Urinary bladder (tissue), 4 donors: ENCODE results near the gene SKIL. TPM values are rescaled to one million over a fixed set of nuclear protein-coding genes. Genes with fewer than 3 reads are reported as not detected.

Source experiments
- DNase-seq: peaks from one replicate; pipeline ENCODE4 v3.0.0-alpha.2; 2015; ENCODE audit errors: extremely low spot score
- H3K27ac ChIP-seq: one replicate; pipeline ENCODE4 v1.5.1; 2013; ENCODE audit warnings: low read depth, mild to moderate bottlenecking, moderate library complexity
- H3K36me3 ChIP-seq: one replicate; pipeline ENCODE4 v1.6.1; 2013; ENCODE audit warnings: mild to moderate bottlenecking, moderate library complexity; ENCODE audit not compliant: insufficient read depth
- H3K4me1 ChIP-seq: one replicate; pipeline ENCODE4 v1.6.1; 2013; ENCODE audit warnings: mild to moderate bottlenecking, moderate library complexity; ENCODE audit not compliant: insufficient read depth
- H3K4me3 ChIP-seq: one replicate; pipeline ENCODE4 v1.5.1; 2013; ENCODE audit warnings: low read depth, low read length
- WGBS: extraction: QIAGEN DNeasy Blood & Tissue Kit; methylation state at CpG from one replicate; pipeline ENCODE4 v1.1.7; 2013; 5-methylcytosine and 5-hydroxymethylcytosine counted together
- polyA plus RNA-seq: library from polyadenylated mRNA; stranded (reverse); fragments of 200-250 nt; gene quantifications from one replicate; pipeline ENCODE4 v1.2.3, GENCODE V29; 2013
- total RNA-seq: library from RNA; depleted of rRNA; stranded (reverse); fragments of >200 nt; gene quantifications from one replicate; pipeline ENCODE4 v1.2.3, GENCODE V29; 2014
- donor health status: healthy with polysubstance abuse.
- donor health status: healthy.

Gene SKIL
- total and polyA plus RNA-seq, 2 donors: 10.7 to 124 TPM

DNA sequence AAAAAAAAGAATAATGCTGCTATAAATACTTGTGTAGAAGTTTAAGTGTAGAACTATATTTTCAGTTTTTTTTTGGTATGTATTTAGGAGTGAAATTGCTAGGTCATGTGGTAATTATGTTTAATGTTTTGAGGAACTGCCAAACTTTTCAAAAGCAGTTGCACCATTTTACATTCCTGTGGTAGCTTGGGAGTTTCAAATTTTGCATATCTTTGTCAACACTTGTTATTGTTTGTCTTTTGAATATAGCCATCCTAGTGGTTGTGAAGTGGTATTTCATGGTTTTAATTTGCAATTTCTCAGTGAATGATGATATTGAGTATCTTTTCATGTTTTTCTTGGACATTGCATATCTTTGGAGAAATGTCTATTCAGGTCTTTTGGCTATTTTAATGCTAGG, 30.4 kb downstream of the SKIL start:
- Histone ChIP-seq H3K4me1 (no peaks in the 10 kb centered on the region), H3K36me3 (peaks cover 7% of the 10 kb centered on the region)

DNA sequence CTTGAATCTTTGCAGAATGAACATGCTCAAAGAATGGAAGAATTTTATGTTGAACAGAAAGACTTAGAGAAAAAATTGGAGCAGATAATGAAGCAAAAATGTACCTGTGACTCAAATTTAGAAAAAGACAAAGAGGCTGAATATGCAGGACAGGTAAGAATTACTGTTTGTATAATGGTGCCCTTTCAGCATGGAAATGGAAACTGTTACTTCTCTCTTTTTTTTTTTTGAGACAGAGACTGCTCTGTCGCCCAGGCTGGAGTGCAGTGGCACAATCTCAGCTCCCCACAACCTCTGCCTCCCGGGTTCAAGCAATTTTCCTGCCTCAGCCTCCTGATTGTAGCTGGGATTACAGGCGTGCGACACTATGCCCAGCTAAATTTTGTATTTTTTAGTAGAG, 33.6 kb downstream of the SKIL start:
- no peak for DNase-seq
- Histone ChIP-seq H3K27ac (no peak overlapping the region), H3K4me1 (no peaks in the 10 kb centered on the region), H3K36me3 (peaks cover 3% of the 10 kb centered on the region), H3K4me3 (no peak overlapping the region)
- WGBS: 95% methylated on average over 4 of the region's 4 CpGs

More for the DNA sequence above, 30.4 kb downstream of the SKIL start:
- DNase-seq: no peak
- no peak overlapping the region for H3K27ac ChIP-seq
- no peak overlapping the region for H3K4me3 ChIP-seq

DNA sequence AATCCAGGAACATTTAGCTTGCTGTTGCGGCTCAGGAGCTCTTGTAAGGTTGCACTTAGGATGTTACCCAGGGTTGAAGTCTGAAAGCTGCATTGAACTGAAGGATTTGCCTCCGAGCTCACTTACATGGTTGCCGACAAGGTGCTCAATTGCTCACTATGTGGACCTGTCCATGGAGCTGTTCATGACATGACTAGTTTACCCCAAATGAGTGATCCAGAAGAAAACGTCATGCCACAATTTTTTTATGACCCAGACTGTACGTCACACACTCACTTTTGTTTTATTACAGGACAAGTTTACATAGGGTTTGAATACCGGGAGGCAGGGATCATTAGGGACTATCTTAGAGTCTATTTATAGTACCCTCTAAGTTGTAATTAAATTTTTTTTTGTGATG, 40.2 kb downstream of the SKIL start:
- Histone ChIP-seq H3K27ac (no peak overlapping the region), H3K36me3 (no peaks in the 10 kb centered on the region), H3K4me3 (no peak overlapping the region), H3K4me1 (no peaks in the 10 kb centered on the region)
- no peak for DNase-seq
- WGBS: 82% methylated on average over 6 of the region's 6 CpGs

DNA sequence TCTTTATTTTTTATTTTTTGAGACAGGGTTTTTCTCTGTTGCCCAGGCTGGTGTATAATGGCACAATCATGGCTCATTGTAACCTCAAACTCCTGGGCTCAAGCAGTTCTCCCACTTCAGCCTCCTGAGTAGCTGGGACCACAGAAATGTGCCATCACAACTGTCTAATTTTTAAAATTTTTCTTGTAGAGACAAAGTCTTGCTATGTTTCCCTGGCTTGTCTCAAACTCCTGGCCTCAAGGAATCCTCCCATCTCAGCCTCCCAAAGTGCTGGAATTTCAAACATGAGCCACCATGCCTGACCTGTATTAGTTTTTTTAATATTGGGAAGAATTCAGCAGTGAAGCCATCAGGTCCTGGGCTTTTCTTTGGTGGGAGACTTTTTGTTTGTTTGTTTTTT, 47.6 kb downstream of the SKIL start:
- H3K4me1 ChIP-seq: no peaks in the 10 kb centered on the region
- no peaks in the 10 kb centered on the region for H3K36me3 ChIP-seq
- H3K4me3 ChIP-seq: no peak overlapping the region
- no peak overlapping the region for H3K27ac ChIP-seq
- no peak for DNase-seq

DNA sequence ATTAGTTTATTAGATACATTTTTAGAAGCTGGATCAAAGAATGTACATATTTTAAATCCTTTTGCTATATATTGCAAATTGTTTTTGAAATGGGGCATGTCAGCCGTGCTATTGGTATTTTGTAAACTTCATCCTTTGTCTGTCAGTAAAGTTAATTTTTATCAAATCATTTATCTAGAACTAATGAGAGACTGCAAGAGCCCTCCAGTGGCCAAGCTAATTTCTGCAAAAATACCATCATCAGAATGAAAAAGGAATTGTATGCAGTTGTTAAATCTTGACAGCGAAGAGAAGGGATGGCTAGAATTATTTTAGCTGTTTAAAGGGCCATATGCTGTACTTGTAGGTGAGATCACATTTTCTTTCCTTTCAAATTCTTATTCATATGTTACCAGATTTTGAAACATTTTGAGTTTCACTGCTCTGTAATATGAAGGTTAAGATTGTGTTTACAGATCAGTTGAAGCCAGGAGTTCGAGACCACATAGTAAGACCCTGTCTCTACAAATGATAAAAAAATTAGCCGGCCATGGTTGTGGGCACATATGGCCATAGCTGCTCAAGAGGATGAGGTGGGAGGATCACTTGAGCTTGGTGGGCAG, 53.0 kb downstream of the SKIL start:
- DNase-seq: no peak
- 52% methylated on average over 4 of the region's 4 CpGs for WGBS
- Histone ChIP-seq H3K4me1 (no peaks in the 10 kb centered on the region), H3K27ac (no peak overlapping the region), H3K36me3 (no peaks in the 10 kb centered on the region), H3K4me3 (no peak overlapping the region)

DNA sequence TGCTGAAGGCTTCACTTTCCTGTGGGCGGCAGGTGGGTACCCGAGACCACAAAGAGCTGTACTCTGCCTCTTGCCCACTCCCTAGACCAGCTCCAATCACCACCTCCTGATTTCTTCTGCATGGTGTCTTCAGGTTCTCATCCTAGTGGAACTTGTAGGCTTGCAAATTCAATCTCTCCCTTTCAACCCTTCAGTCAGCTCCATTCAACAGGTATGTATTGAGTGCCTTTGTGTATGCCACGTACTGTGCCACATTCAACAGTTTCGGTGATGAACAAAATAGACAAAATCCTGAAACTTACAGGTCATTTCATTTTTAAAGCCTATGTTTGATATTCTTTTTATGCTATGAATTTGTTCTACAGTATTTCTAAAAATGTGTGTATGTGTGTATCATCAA, 55.8 kb downstream of the SKIL start:
- DNase-seq: no peak
- H3K4me1 ChIP-seq: no peaks in the 10 kb centered on the region

DNA sequence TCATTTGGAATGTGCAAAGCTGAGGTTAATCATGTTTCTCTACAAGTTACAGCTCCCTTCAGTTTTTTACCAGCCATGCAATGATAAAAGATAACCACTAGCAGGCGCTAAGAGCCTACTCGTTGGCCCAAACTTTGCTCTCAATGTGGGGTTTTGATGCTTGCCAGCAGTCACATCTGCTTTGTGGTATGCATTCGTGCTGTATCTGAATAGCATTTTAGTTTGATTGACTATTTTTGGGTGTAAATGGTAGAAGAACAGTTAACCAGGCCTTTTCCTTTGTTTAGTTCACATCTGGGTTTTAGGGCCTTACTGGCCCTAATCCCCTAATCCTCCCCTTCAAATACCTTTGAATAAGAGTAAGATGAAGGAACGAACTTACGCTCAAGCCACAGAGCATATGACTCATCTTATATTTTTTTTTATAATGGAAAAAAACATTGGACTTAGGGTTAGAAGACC, 56.7 kb downstream of the SKIL start:
- Histone ChIP-seq H3K4me1 (no peaks in the 10 kb centered on the region), H3K4me3 (no peak overlapping the region), H3K27ac (no peak overlapping the region), H3K36me3 (no peaks in the 10 kb centered on the region)
- peak; percentile 66 for DNase-seq
- 21% methylated on average over 5 of the region's 5 CpGs for WGBS

More for the DNA sequence above, 55.8 kb downstream of the SKIL start:
- WGBS: 98% methylated on average over 4 of the region's 4 CpGs
- H3K36me3 ChIP-seq: no peaks in the 10 kb centered on the region
- no peak overlapping the region for H3K4me3 ChIP-seq
- no peak overlapping the region for H3K27ac ChIP-seq

DNA sequence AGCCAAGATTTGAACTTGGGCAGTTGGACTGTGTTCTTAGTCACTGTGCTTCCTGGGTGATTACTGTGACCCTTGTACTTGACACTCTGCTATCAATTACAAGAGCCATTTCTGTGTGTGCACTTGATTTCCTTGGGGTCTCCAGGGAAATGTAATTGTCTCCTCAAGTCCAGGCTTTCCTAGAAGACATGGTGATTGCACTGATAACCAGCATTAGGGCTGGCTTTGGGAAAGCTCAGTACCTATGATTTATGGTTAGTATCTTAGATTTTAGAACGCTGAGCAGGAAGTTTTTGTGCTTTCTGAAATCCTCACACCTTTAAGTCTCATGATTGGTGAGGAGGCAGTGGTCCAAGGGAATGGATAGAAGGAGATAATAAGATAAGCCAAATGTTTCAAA, 59.6 kb downstream of the SKIL start:
- H3K4me3 ChIP-seq: no peak overlapping the region
- H3K36me3 ChIP-seq: no peaks in the 10 kb centered on the region
- WGBS: 72% methylated on average over 1 of the region's 1 CpG
- no peaks in the 10 kb centered on the region for H3K4me1 ChIP-seq
- no peak overlapping the region for H3K27ac ChIP-seq
- DNase-seq: no peak

DNA sequence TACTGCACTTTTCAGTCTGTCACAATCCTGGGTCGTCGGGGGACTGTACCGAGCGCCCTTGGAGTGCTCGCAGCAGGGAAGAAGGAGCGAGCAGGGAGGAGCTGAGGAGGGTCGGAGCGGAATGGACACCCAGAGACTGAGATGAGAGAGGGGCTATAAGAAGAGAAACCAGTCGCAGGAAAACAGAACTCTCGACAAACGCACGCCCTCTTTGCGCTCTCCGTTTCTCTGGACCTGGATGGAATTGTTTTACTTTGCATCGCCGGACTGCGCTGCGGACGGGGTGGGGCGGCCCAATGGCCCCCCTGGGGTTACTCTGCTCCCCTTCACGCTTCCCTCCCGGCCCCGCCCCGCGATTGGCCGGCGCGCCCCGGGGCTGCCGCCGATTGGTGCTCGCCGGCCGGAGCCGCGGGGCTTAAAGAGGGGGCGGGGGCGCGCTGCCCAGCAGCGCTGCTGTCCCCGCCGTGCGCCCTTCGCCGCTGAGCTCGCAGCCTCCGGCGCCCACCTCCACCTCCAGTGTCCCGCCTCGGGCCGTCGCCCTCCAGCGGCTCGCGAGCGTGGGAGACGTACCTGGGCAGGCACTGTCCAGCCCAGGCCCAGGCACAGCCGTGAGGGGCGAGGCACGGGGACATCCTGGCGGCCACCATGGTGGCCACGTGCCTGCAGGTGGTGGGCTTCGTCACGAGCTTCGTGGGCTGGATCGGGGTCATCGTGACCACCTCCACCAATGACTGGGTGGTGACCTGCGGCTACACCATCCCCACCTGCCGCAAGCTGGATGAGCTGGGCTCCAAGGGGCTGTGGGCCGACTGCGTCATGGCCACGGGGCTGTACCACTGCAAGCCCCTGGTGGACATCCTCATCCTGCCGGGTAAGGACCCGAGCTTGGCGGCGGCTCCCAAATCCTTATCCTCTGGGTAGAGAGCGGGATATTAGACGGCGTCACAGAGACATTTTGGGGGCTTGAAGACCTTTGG, 61.2 kb downstream of the SKIL start, which contains the start of gene CLDN11:
Gene CLDN11 (plus strand): TSS at position 447 of the 977 bp plus-strand sequence. CDS start 199 bp downstream, at position 646.
- 3% methylated on average over 79 of the region's 79 CpGs for WGBS
- Histone ChIP-seq H3K27ac (peak within 1 kb of the TSS; percentile 56), H3K4me1 (no peaks in the 10 kb centered on the region), H3K36me3 (no peaks in the 10 kb centered on the region), H3K4me3 (peak within 1 kb of the TSS; percentile 42)
- DNase-seq: no peak

DNA sequence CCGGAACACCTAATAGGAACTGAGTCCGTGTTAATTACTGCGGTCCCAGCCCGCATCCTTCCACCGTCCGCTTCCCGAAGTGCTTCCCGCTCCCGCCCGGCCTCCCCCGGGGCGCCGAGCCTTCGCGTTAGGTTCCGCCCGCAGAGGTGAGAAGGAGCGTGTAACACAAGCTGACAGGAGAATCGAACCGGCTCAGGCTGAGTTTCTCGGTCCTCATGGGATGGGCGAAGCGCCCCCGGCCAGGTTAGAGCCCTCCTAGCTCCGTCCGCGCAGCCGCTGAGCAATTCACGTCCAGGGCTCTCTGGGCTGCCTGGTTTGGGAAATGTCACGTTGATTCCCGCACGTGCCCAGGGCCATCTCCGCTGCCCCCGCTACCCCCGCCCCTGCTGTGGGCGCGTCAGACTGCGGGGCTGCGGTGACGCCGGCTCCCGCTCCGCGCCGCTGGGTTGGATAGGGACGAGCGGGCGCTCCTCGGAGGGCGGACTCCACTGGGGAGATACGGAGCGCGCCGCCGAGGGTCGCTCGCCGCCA, 62.1 kb downstream of the SKIL start:
- peak overlapping the region; percentile 56 for H3K27ac ChIP-seq
- peak overlapping the region; percentile 42 for H3K4me3 ChIP-seq
- WGBS: 5% methylated on average over 58 of the region's 58 CpGs
- no peaks in the 10 kb centered on the region for H3K4me1 ChIP-seq
- no peaks in the 10 kb centered on the region for H3K36me3 ChIP-seq
- DNase-seq: no peak

DNA sequence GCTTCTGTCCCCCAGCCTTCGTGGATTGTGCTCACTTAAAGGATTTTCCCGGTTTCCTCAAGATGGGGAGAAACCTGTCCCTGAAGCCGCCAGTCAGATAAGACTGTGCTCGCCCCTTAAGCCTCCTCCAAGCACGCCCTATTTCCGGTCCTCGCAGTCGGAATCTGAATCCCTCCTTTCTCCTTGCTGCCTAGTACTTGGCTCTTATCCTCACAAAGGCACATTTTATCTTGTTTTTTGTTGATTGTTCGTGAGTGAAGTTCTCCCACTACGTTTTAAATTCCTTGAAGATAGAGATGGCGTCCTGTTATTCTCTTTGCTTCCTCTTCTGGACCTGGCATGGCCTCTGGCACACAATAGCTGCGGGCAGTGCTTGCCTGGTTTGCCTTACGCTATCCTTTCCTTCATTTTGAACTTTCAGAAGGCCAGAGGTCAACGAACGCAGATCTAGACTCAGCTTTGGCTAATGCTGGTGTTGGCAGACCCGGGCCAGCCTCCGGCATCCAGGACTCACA, 62.8 kb downstream of the SKIL start:
- 50% methylated on average over 17 of the region's 17 CpGs for WGBS
- no peak for DNase-seq
- no peaks in the 10 kb centered on the region for H3K36me3 ChIP-seq
- no peaks in the 10 kb centered on the region for H3K4me1 ChIP-seq
- H3K27ac ChIP-seq: no peak overlapping the region
- H3K4me3 ChIP-seq: peak overlapping the region; percentile 42

DNA sequence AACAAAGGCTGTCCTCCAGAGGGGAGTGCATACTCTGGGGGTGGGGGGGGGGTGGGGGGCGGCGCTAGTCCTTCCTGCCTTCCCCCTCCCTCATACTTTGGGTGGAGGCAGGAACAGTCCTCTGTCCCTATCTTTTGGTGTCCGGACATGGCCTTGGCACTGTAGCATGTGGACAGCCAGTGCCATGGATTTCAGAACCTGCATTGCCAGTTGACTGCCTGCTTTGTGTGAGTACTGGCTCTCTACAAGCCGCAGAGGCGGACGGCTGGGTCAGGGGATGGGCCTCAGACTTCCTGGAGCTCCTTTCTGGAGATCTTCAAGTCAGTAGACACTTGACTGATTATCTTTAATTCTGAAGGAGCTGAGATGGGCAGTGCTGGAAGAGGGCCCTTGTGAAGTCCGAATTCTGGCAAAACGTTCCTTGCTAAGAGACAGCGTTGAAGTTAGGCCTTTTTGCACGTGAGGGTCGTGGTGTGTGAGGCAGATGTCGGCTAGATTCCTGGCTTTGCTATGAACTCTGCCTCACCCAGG, 63.7 kb downstream of the SKIL start:
- H3K4me3 ChIP-seq: no peak overlapping the region
- H3K27ac ChIP-seq: peak overlapping the region; percentile 25
- 46% methylated on average over 12 of the region's 12 CpGs for WGBS
- no peak for DNase-seq
- H3K36me3 ChIP-seq: no peaks in the 10 kb centered on the region
- H3K4me1 ChIP-seq: no peaks in the 10 kb centered on the region

DNA sequence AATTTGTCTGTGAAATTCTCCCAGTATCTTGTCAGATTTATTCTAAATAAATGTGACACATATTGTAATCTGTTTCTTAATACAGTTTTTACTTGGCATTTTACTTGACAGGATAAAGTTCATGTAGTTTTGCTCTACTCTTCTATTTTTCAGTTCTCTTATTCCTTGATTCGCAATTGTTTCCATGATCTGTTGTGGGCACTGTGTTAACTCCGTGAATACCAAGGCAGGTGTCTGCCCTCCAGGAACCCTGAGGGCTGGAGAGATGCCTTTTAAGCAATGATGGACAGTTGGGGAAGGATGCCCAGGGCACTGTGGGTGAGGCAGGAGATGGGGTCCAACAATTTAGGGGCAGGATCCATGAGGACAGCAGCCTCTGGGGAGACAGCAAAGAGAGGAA, 64.2 kb downstream of the SKIL start:
- no peak overlapping the region for H3K4me3 ChIP-seq
- WGBS: 75% methylated on average over 2 of the region's 2 CpGs
- no peak overlapping the region for H3K27ac ChIP-seq
- no peak for DNase-seq
- peaks cover 2% of the 10 kb centered on the region for H3K36me3 ChIP-seq
- no peaks in the 10 kb centered on the region for H3K4me1 ChIP-seq
